HepG2 (cell line): ENCODE measurements around the gene LRRC4C.

ENCODE experiments used
- CENPT ChIP-seq: sonication (generic); formaldehyde crosslinking; IDR thresholded peaks from 2 replicates; pipeline ENCODE4 v1.8.0; 2022; ENCODE audit warnings: low read depth, mild to moderate bottlenecking, moderate library complexity, missing genetic modification reagents
- EZH2 ChIP-seq: conservative IDR thresholded peaks from 2 replicates; pipeline ENCODE4 v1.6.1; 2012; ENCODE audit warnings: mild to moderate bottlenecking, low read depth, low read length, moderate library complexity
- KDM1A ChIP-seq: IDR thresholded peaks from 2 replicates; pipeline ENCODE4 v1.6.1; 2016; ENCODE audit warnings: missing compliant biosample characterization
- POLR2A ChIP-seq, 2 experiments: IDR thresholded peaks; 2 replicates each; pipeline ENCODE4 v1.6.1; 2011; ENCODE audit warnings: low read depth in 2 of 2, low read length in 2 of 2, mild to moderate bottlenecking in 1 of 2, moderate library complexity in 1 of 2; ENCODE audit not compliant: insufficient read depth in 1 of 2
- SIN3A ChIP-seq: IDR thresholded peaks from 2 replicates; pipeline ENCODE4 v1.6.1; 2011; ENCODE audit warnings: low read depth, mild to moderate bottlenecking, control low read depth, low read length, borderline replicate concordance
- SRSF4 ChIP-seq: fragments of 200-400 bp; formaldehyde crosslinking; IDR thresholded peaks from one replicate; pipeline ENCODE4 v1.6.1; 2018; ENCODE audit warnings: mild to moderate bottlenecking, low read depth, low read length, moderate library complexity; ENCODE audit not compliant: poor library complexity, severe bottlenecking
- YY1 ChIP-seq: IDR thresholded peaks from 2 replicates; pipeline ENCODE4 v1.6.1; 2011; ENCODE audit warnings: low read length, low read depth, moderate library complexity, mild to moderate bottlenecking; ENCODE audit not compliant: insufficient read depth, insufficient replicate concordance
- ZNF224 ChIP-seq: sonication (generic); formaldehyde crosslinking; IDR thresholded peaks from 2 replicates; pipeline ENCODE4 v1.5.0; 2020; ENCODE audit warnings: mild to moderate bottlenecking, missing genetic modification reagents
- ZNF431 ChIP-seq: sonication (generic); formaldehyde crosslinking; IDR thresholded peaks from 2 replicates; pipeline ENCODE4 v1.9.0; 2022; ENCODE audit warnings: missing genetic modification reagents, low read depth, mild to moderate bottlenecking, borderline replicate concordance
- ZNF552 ChIP-seq: sonication (generic); formaldehyde crosslinking; IDR thresholded peaks from 2 replicates; pipeline ENCODE4 v1.9.0; 2022; ENCODE audit warnings: missing genetic modification reagents, mild to moderate bottlenecking, borderline replicate concordance
- ZNF572 ChIP-seq: sonication (generic); formaldehyde crosslinking; IDR thresholded peaks from 2 replicates; pipeline ENCODE4 v1.5.1; 2020; ENCODE audit warnings: mild to moderate bottlenecking, missing genetic modification reagents
- TF ChIP-seq, protein P1 (sequence below): sonication (generic); formaldehyde crosslinking; IDR thresholded peaks from 2 replicates; pipeline ENCODE4 v1.4.0; 2020; ENCODE audit warnings: missing genetic modification reagents, mild to moderate bottlenecking, borderline replicate concordance
- TF ChIP-seq, protein P2 (sequence below): sonication (generic); formaldehyde crosslinking; conservative IDR thresholded peaks from 2 replicates; pipeline ENCODE4 v1.8.0; 2022; ENCODE audit warnings: mild to moderate bottlenecking, moderate library complexity, missing genetic modification reagents

DNA sequence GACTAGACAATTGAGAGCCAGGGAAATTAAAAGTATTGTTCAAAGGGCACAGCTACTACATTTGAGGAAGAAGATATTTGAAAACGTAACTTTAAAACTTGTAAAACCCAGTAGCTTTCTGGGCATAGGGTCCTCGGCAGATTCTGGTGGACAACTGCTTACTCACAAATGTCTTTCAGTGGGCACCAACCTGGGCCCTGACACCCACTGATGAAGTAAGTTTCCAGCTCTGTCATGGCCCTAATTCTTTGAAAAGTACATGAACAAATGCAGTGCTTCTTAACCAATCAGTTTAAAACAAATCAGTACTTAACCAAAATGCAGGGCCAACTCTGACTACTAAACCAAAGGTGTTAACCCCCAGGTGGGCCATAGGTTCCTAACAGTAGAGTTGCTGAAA is 1170.1 kb downstream of the LRRC4C start:
- TF ChIP-seq ZNF572 (CRISPR knock-in tag), result no peak
- TF ChIP-seq ZNF552 (CRISPR knock-in tag), result no peak
- no peak for TF ChIP-seq CENPT (CRISPR knock-in tag)
- no peak for TF ChIP-seq EZH2
- no peak for TF ChIP-seq KDM1A (CRISPR knock-in tag)
- TF ChIP-seq SRSF4, result no peak
- TF ChIP-seq, protein P1, sequence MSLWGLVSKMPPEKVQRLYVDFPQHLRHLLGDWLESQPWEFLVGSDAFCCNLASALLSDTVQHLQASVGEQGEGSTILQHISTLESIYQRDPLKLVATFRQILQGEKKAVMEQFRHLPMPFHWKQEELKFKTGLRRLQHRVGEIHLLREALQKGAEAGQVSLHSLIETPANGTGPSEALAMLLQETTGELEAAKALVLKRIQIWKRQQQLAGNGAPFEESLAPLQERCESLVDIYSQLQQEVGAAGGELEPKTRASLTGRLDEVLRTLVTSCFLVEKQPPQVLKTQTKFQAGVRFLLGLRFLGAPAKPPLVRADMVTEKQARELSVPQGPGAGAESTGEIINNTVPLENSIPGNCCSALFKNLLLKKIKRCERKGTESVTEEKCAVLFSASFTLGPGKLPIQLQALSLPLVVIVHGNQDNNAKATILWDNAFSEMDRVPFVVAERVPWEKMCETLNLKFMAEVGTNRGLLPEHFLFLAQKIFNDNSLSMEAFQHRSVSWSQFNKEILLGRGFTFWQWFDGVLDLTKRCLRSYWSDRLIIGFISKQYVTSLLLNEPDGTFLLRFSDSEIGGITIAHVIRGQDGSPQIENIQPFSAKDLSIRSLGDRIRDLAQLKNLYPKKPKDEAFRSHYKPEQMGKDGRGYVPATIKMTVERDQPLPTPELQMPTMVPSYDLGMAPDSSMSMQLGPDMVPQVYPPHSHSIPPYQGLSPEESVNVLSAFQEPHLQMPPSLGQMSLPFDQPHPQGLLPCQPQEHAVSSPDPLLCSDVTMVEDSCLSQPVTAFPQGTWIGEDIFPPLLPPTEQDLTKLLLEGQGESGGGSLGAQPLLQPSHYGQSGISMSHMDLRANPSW (CRISPR knock-in tag), result no peak
- TF ChIP-seq POLR2A (IDR thresholded peaks at IDR 0.05; ENCODE audit: insufficient read depth in 1 of 2, low read depth in 2 of 2, low read length in 2 of 2), result no peak
- no peak for TF ChIP-seq ZNF224
- TF ChIP-seq SIN3A, result no peak
- TF ChIP-seq, protein P2, sequence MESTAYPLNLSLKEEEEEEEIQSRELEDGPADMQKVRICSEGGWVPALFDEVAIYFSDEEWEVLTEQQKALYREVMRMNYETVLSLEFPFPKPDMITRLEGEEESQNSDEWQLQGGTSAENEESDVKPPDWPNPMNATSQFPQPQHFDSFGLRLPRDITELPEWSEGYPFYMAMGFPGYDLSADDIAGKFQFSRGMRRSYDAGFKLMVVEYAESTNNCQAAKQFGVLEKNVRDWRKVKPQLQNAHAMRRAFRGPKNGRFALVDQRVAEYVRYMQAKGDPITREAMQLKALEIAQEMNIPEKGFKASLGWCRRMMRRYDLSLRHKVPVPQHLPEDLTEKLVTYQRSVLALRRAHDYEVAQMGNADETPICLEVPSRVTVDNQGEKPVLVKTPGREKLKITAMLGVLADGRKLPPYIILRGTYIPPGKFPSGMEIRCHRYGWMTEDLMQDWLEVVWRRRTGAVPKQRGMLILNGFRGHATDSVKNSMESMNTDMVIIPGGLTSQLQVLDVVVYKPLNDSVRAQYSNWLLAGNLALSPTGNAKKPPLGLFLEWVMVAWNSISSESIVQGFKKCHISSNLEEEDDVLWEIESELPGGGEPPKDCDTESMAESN (CRISPR knock-in tag), result no peak
- TF ChIP-seq YY1, result no peak
- no peak for TF ChIP-seq ZNF431 (CRISPR knock-in tag)
